AG04450 (cell line): ENCODE data around the gene DGCR2. TPM values are rescaled to one million over a fixed set of nuclear protein-coding genes. Genes with fewer than 3 reads are reported as not detected.

Experiments
- CTCF ChIA-PET: fragments of 300-600, 350-600 bp; formaldehyde crosslinking; extraction: SDS; loops from one replicate; lab custom pipeline; 2022; ENCODE audit warnings: antibody characterized with exemption, inconsistent platforms; lab: Charles Lee
- POLR2A ChIA-PET: fragments of 350-600 bp; formaldehyde crosslinking; extraction: SDS; loops from one replicate; lab custom pipeline; 2021; ENCODE audit warnings: antibody characterized with exemption, inconsistent platforms; lab: Yijun Ruan, JAX
- DNase-seq: peaks from one replicate; pipeline ENCODE4 v3.0.0-alpha.2; 2011; ENCODE audit warnings: low read depth, low spot score
- H3K27ac ChIP-seq: one replicate; pipeline ENCODE4 v1.5.1; 2012; ENCODE audit warnings: low read depth, low read length, control low read depth
- H3K27me3 ChIP-seq: one replicate; pipeline ENCODE4 v1.6.0; 2012; ENCODE audit warnings: low read length; ENCODE audit not compliant: control insufficient read depth, insufficient read depth
- H3K4me3 ChIP-seq: 2 replicates; pipeline ENCODE4 v1.5.1; 2011; ENCODE audit warnings: mild to moderate bottlenecking, low read depth, low read length, control low read depth
- H3K9me3 ChIP-seq: 2 replicates; pipeline ENCODE4 v1.5.1; 2012; ENCODE audit warnings: low read length; ENCODE audit not compliant: control insufficient read depth, insufficient read depth
- polyA plus RNA-seq: library from polyadenylated mRNA; depleted of rRNA; stranded (reverse); fragments of >200 nt; gene quantifications from 2 replicates; pipeline ENCODE4 v1.2.3, GENCODE V29; 2011
- TF ChIP-seq, protein P1 (sequence below): IDR thresholded peaks from 2 replicates; pipeline ENCODE4 v1.5.1; 2011; ENCODE audit warnings: low read depth, low read length, control low read depth, inconsistent platforms

DGCR2 gene
- polyA plus RNA-seq, 1 experiment = 23.0 TPM

DNA sequence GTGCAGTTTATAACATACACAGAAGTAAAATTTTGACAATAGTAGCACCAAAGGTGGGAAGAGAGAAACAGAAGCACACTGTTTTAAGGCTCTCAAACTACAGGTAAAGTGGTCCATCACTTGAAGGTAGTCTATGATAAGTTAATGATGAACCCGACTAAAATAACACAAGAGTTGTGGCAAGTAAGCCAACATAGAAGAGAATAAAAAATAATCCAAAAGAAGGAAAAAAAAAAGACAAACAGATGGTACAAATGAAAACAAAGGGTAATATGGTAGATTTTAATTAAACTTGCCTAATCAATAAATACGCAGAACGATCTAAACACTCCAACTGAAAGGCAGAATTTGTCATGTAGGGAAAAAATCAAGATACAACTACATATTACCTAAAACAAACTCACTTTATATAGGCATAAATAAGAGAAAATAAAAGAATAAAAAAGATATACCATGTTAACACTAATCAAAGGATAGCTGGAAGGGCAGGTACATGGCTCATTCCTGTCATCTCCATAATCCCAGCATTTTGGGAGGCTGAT, 31.6 kb downstream of the DGCR2 start:
- Histone ChIP-seq H3K9me3 (no peaks in the 10 kb centered on the region), H3K4me3 (no peak overlapping the region), H3K27me3 (no peaks in the 10 kb centered on the region), H3K27ac (no peak overlapping the region)
- POLR2A ChIA-PET = no interaction called here
- CTCF ChIA-PET = interaction anchor here (1.2 kb wide), 1 partner anchor 14 kb away, joined by 4 read pairs; no protein-coding TSS in a partner anchor
- TF ChIP-seq, protein P1, sequence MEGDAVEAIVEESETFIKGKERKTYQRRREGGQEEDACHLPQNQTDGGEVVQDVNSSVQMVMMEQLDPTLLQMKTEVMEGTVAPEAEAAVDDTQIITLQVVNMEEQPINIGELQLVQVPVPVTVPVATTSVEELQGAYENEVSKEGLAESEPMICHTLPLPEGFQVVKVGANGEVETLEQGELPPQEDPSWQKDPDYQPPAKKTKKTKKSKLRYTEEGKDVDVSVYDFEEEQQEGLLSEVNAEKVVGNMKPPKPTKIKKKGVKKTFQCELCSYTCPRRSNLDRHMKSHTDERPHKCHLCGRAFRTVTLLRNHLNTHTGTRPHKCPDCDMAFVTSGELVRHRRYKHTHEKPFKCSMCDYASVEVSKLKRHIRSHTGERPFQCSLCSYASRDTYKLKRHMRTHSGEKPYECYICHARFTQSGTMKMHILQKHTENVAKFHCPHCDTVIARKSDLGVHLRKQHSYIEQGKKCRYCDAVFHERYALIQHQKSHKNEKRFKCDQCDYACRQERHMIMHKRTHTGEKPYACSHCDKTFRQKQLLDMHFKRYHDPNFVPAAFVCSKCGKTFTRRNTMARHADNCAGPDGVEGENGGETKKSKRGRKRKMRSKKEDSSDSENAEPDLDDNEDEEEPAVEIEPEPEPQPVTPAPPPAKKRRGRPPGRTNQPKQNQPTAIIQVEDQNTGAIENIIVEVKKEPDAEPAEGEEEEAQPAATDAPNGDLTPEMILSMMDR = no peak
- no peak for DNase-seq

DNA sequence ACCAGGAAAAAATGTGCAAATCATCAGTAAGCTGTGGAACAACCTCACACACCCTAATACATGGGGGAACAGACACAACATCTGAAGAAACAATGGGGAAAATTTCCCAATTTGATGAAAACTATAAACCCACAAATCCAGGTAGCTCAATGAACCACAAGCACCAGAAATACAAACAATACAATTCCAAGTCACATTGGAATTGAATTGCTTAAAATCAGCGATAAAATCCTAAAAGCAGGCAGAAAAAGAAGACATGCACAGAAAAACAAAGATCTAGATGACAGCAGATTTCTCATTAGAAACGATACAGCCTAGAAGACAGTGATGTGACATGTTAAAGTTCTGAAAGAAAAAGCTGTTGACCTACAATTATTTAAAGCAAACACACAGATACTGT, 32.0 kb downstream of the DGCR2 start:
- no peak for DNase-seq
- Histone ChIP-seq H3K27me3 (no peaks in the 10 kb centered on the region), H3K4me3 (no peak overlapping the region), H3K27ac (no peak overlapping the region), H3K9me3 (no peaks in the 10 kb centered on the region)
- POLR2A ChIA-PET = no interaction called here
- TF ChIP-seq, protein P1 = no peak
- CTCF ChIA-PET = interaction anchor here (1.2 kb wide), 1 partner anchor 14 kb away, joined by 4 read pairs; no protein-coding TSS in a partner anchor

DNA sequence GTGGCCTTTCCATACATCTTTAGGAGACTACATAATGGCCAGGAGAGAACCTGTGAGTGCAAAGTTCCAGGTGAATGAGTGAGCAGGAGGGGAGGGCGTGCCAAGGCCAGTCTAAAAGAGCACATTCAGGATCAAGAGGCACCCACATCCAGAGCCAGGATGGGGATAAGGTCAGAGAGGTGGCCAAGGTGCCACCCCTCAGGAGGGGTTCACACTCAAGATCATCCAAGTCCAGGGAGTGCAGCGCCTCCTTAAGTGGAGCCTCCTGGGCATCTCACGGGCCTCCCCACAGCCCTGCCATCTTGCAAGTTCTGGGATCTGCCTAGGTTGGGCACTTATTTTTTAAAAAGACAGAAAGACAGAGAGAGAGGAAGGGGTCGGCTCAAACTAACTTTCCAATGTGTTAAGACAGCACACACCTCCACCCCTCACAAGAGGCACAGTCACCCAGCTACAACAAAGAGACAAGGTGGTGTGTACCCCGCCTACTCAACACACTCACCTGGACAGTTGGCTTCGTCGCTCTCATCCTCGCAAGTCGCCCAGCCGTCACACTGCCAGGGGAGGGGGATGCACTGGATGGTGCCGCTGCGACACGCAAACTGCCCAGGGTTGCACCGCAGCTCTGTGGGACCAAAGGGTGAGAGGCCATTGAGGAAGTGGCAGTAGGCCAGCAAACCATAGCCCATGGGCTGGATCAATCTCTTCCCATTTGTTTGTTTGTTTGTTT, 33.2 kb downstream of the DGCR2 start:
- POLR2A ChIA-PET = no interaction called here
- no peaks in the 10 kb centered on the region for H3K27me3 ChIP-seq
- no peaks in the 10 kb centered on the region for H3K9me3 ChIP-seq
- TF ChIP-seq, protein P1 = no peak
- H3K4me3 ChIP-seq = no peak overlapping the region
- CTCF ChIA-PET = no interaction called here
- no peak for DNase-seq
- H3K27ac ChIP-seq = no peak overlapping the region

DNA sequence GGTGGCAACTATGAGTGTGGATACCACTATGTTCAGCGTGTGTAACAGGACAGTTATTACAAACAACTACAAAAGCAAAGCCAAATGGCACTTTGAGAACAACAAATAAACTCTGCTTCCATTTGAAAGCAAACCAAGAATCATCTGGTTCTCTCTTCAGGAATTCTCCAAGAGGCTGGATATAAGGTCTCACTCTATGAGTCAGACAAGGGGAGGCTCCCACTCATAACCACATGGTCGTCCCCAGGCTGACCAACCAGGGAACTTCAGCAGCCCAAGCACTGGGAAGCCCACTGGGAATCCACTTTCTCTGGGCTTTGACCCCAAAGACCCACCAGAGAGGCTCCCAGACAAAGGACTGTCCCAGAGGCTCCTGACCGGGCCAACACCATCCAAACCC, 35.3 kb downstream of the DGCR2 start:
- no peak for DNase-seq
- no peak overlapping the region for H3K27ac ChIP-seq
- POLR2A ChIA-PET = no interaction called here
- no peak overlapping the region for H3K4me3 ChIP-seq
- TF ChIP-seq, protein P1 = no peak
- CTCF ChIA-PET = no interaction called here
- no peaks in the 10 kb centered on the region for H3K9me3 ChIP-seq
- H3K27me3 ChIP-seq = no peaks in the 10 kb centered on the region

DNA sequence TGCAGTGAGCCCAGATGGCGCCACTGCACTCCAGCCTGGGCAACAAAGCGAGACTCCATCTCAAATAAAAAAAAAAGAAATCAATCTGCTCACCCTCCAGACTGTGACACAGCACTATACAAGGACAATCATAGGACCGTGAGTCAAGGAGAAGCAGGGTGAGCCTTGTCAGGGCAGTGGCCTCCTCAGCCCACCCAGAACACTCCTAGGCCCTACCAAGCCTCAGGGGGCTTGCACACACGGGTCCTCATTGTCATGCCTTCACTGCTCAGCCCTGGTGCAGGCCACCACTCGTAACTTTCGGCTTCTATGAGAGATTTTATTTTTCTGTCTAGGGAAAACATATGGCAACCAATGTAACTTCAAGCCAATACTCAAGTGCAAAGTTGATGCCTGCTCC, 35.8 kb downstream of the DGCR2 start:
- TF ChIP-seq, protein P1 = no peak
- Histone ChIP-seq H3K9me3 (no peaks in the 10 kb centered on the region), H3K4me3 (no peak overlapping the region), H3K27me3 (no peaks in the 10 kb centered on the region), H3K27ac (no peak overlapping the region)
- DNase-seq = no peak
- ChIA-PET CTCF (no interaction called here), POLR2A (no interaction called here)
